Measurements from ENCODE around the gene ATP7B. TPM values are rescaled to one million over a fixed set of nuclear protein-coding genes. Genes with fewer than 3 reads are reported as not detected.

Gene ATP7B
- total RNA-seq, 1 donor from 2014 or later = 37.7 TPM

DNA sequence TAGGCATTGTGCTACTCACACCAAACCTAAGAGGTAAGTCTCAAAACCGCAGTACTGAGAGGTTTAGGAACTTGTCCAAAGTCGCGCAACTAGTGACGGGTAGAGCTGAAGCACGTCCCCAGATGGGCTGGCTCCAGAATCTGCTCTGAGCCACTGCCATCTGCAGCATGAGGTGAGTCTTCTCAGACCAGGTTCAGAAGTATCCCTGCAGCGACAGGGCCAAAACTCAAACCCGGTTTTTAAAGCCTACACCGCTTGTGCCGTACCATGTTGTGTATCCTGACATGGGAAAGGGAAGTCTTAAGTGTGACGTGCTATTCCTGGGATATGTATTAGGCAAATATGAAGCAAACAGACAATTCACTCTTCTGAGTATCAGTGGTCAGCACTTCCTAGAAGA, 45.1 kb downstream of the ATP7B start:
- TF ChIP-seq, protein P1, sequence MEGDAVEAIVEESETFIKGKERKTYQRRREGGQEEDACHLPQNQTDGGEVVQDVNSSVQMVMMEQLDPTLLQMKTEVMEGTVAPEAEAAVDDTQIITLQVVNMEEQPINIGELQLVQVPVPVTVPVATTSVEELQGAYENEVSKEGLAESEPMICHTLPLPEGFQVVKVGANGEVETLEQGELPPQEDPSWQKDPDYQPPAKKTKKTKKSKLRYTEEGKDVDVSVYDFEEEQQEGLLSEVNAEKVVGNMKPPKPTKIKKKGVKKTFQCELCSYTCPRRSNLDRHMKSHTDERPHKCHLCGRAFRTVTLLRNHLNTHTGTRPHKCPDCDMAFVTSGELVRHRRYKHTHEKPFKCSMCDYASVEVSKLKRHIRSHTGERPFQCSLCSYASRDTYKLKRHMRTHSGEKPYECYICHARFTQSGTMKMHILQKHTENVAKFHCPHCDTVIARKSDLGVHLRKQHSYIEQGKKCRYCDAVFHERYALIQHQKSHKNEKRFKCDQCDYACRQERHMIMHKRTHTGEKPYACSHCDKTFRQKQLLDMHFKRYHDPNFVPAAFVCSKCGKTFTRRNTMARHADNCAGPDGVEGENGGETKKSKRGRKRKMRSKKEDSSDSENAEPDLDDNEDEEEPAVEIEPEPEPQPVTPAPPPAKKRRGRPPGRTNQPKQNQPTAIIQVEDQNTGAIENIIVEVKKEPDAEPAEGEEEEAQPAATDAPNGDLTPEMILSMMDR (IDR thresholded peaks at IDR 0.05) = no peak
- Histone ChIP-seq H3K27me3 (no peaks in the 10 kb centered on the region), H3K4me3 (no peak overlapping the region), H3K9me3 (no peaks in the 10 kb centered on the region), H3K36me3 (peaks cover 0 to 8% of the 10 kb centered on the region in 2 donors), H3K27ac (no peak overlapping the region), H3K4me1 (no peaks in the 10 kb centered on the region)
- no peak for DNase-seq (ENCODE audit: low spot score in 2 of 2)
- intact Hi-C loops (cut with DNase I) = no loop called here

DNA sequence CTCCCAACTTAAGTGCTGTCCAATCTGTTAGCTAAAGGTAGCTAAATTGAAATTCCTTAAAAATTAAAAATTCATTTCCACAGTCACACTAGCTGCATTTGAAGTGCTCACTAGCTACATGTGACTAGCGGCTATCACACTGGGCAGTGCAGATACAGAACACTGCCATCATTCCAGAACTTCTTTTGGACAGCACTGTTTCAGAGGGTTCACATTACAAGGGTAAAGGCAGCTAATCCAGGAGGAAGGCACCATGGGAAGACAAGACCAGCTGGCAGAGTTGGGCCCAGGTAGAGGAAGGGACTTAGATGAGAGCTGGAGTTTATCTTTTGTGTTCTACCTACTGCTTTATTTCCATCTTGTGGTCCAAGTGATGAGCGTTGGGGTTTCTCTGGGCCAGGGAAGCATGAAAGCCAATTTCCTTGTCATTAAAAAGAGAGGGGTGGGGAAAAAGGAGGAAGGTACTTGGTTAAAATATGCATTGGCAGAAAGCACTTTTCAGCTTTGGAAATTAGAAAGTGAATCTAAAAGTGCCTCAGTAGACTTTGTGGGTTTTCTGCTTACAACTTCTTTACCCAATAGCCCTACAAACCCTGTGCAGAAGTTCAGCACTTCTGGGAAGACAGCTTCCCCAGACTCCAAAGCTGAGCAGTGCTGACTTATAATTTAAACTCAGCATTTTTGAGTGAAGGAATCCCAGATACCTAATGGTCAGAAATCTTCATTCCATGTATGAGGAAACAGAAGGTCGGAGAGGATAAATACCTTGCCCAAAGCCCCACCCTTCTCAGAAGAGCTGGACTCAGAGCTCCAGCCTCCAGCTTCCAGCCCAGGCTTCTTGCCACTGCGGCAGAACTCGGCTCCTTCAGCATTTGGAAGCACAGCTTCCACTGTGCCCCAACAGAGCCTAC, 49.5 kb downstream of the ATP7B start:
- no peaks in the 10 kb centered on the region for H3K27me3 ChIP-seq
- DNase-seq (ENCODE audit: low spot score in 2 of 2) = no peak
- H3K36me3 ChIP-seq = peaks cover 0 to 5% of the 10 kb centered on the region in 2 donors
- TF ChIP-seq, protein P1 (IDR thresholded peaks at IDR 0.05) = no peak
- H3K4me3 ChIP-seq = no peak overlapping the region
- no peak overlapping the region for H3K27ac ChIP-seq
- intact Hi-C loops (cut with DNase I) = no loop called here
- H3K9me3 ChIP-seq = no peaks in the 10 kb centered on the region
- H3K4me1 ChIP-seq = no peaks in the 10 kb centered on the region

DNA sequence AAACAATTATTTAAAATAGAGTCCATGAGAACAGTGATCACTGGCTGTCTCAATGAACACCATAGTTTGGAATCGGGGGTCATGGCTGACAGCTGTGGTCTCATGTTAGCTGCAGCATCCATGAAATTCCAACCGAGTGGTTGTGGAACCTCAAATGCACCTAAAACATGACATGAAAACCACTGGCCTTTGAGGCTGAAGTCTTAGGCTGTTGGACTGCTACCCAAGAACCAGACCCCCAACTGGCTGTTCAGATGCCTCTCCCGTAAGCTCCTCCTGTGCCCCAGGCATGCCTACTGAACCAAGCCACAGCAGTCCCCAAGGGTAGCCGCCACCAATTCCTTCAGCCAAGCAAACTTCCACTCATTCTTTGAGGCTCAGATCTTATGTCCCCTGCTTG, 50.5 kb downstream of the ATP7B start:
- Histone ChIP-seq H3K36me3 (peaks cover 0 to 9% of the 10 kb centered on the region in 2 donors), H3K27ac (no peak overlapping the region), H3K4me3 (no peak overlapping the region), H3K27me3 (no peaks in the 10 kb centered on the region), H3K9me3 (no peaks in the 10 kb centered on the region), H3K4me1 (no peaks in the 10 kb centered on the region)
- TF ChIP-seq, protein P1 (IDR thresholded peaks at IDR 0.05) = no peak
- DNase-seq (ENCODE audit: low spot score in 2 of 2) = no peak
- intact Hi-C loops (cut with DNase I) = no loop called here

DNA sequence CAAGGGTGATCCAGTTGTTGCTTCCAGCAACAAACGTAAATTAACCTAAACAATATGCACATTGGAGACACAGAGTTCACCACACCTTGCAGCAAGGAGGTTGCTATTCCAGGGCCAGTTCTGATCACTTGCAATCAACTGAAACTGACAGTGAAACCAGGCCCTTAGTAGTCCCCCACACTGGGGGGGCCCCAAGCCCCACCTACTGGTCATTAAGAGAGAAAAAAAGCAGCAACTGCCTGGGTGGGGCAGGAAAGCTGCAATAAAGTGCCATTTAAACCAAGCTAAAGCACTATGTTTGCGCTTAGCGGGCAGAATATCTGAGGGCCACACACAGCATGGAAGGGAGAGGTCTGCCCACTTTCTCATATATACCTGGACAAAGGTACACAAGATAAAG, 51.5 kb downstream of the ATP7B start:
- Histone ChIP-seq H3K27ac (no peak overlapping the region), H3K4me3 (no peak overlapping the region), H3K36me3 (peaks cover 0 to 9% of the 10 kb centered on the region in 2 donors), H3K27me3 (no peaks in the 10 kb centered on the region), H3K4me1 (no peaks in the 10 kb centered on the region), H3K9me3 (no peaks in the 10 kb centered on the region)
- intact Hi-C loops (cut with DNase I) = no loop called here
- DNase-seq (ENCODE audit: low spot score in 2 of 2) = no peak
- TF ChIP-seq, protein P1 (IDR thresholded peaks at IDR 0.05) = no peak

DNA sequence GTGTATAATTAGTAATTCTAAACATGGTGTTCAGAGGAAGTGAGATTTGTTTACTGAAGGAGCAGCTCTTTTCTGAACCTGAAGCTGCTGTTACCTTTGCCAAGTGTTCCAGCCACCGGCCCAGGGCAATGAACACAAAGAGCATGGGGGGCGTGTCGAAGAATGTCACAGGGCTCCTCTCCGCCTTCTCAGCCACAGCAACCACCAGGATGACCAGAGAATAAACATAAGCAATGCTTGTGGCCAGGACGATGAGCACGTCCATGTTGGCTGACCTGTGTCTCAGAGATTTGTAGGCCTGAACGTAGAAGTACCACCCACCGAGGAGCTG, 53.1 kb downstream of the ATP7B start:
- no peaks in the 10 kb centered on the region for H3K9me3 ChIP-seq
- no peak for DNase-seq (ENCODE audit: low spot score in 2 of 2)
- intact Hi-C loops (cut with DNase I) = no loop called here
- H3K4me3 ChIP-seq = no peak overlapping the region
- no peaks in the 10 kb centered on the region for H3K4me1 ChIP-seq
- peaks cover 0 to 13% of the 10 kb centered on the region in 2 donors for H3K36me3 ChIP-seq
- no peaks in the 10 kb centered on the region for H3K27me3 ChIP-seq
- no peak overlapping the region for H3K27ac ChIP-seq
- TF ChIP-seq, protein P1 (IDR thresholded peaks at IDR 0.05) = no peak

All from ascending aorta (tissue), 2 donors.